Transverse colon (tissue), 4 donors: ENCODE data around the gene EAF2.

Experiments
- CTCF ChIP-seq, 5 experiments: fragments of 200-600 bp in 3 of 5; fragments of 450-650 bp in 2 of 5; sonication (generic) in 3 of 5; IDR thresholded peaks; 1 replicate in 2 of 5; 2 replicates in 3 of 5; pipeline ENCODE4 v1.5.1; 2016 to 2017; ENCODE audit warnings: antibody characterized with exemption in 5 of 5, inconsistent platforms in 3 of 5, mild to moderate bottlenecking in 2 of 5, moderate library complexity in 1 of 5
- EP300 ChIP-seq: sonication (generic); formaldehyde crosslinking; IDR thresholded peaks from one replicate; pipeline ENCODE4 v1.6.1; 2017; ENCODE audit warnings: antibody characterized with exemption, low read depth
- POLR2A ChIP-seq: fragments of 450-650 bp; IDR thresholded peaks from one replicate; pipeline ENCODE4 v1.6.1; 2016; ENCODE audit warnings: antibody characterized with exemption, mild to moderate bottlenecking, moderate library complexity
- POLR2AphosphoS5 ChIP-seq, 3 donors: sonication (generic); formaldehyde crosslinking; IDR thresholded peaks; one replicate each; pipeline ENCODE4 v1.6.1; 2016; ENCODE audit warnings: antibody characterized with exemption in 3 of 3

GRCh38 chr3:121800906-121801305, 34.1 kb upstream of the EAF2 start:
- TF ChIP-seq CTCF (IDR thresholded peaks at IDR 0.05) (no peak), POLR2A (no peak), EP300 (no peak), POLR2AphosphoS5 (IDR thresholded peaks at IDR 0.05) (no peak)
